ENCODE measurements around the gene DTX2.
"Not testable (repeated sequence)": the region's sequence is repeated elsewhere in the genome, so short reads cannot be mapped to it uniquely, and the experiment has no call there.

The DTX2 gene

DNA sequence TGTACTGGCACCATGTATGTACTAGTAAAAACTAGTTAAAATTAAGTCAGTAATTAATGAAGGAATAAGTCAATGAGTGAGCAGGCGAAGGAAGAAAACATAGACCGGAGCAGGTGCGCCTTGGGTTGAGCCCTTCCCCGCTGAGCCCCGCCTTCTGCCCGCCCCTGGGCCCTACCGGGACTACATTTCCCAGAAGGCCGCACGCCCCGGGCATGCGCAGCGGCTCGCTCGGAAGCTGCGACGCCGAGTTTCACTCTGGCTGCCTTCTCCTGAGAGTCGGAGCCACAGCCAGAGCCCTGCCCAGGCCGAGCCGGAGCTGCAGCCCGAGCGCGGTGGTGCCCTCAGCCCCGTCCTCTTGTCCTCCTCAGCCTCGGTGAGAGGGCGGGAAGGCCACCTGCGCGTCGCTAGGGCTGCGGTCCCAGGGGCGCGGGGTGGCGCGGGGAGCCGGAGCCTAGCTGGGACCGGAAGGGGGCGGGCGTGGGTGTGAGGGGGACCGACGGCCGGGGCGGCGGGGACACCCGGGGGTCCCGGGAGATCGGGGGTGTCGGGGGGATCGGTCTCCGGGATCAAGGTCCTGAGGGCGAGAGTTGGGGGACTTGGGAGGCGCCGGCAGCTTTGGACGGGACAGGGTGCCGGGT, at the start of gene DTX2:
Gene DTX2 (plus strand): TSS at position 246 of the 638 bp plus-strand sequence. CDS start 18,801 bp downstream, outside the sequence.
- DNase-seq (ENCODE audit: low read depth, low spot score), result not testable (repeated sequence)

DNA sequence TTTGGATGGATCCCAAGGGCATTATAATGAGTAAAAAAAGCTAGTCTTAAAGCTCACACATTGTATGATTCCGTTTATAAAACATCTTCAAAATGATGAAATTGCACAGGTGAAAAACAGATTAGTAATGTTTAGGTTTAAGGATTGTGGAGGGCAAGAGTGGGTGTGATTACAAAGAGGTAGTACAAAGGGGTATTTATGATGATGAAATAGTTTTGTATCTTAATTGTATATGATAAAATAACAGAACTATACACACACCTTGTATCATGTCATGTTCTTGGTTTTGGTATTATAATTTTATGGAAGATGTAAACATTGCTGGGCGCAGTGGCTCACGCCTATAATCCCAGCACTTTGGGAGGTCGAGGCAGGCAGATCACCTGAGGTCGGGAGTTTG, 49.3 kb upstream of the DTX2 start:
- no peak for DNase-seq (ENCODE audit: low read depth, low spot score)

DNA sequence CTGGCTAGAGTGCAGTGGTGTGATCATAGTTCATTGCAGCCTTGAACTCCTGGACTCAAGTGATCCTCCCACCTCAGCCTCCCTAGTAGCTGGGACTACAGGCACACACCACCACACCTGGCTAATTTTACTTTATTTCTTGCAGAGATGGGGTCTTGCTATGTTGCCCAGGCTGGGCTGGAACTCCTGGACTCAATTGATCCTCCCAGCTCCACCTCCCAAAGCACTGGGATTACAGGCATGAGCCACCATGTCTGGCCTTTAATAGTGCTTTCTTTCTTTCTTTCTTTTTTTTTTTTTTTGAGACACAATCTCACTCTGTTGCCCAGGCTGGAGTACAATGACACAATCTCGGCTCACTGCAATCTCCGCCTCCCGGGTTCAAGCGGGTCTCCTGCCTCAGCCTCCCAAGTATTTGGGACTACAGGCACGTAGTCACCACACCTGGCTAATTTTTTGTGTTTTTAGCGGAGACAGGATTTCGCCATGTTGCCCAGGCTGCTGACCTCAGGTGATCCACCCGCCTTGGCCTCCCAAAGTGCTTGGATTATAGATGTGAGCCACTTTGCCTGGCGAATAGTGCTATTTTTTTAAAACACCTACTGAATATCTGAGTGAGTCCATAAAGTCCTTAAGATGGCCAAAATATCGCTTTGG, 43.7 kb upstream of the DTX2 start:
- not testable (repeated sequence) for DNase-seq (ENCODE audit: low read depth, low spot score)

DNA sequence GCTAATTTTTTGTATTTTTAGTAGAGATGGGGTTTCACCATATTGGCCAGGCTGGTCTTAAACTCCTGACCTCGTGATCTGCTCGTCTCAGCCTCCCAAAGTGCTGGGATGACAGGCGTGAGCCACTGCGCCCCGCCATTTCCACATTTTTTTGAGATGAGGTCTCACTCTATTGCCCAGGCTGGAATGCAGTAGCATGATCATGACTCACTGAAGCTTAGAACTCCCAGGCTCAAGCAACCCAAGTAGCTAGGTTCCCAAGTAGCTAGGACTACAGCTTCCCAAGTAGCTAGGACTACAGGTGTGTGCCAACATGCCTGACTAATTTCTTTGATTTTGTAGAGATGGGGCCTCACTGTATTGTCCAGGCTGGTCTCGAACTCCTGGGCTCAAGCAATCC, 40.4 kb upstream of the DTX2 start:
- DNase-seq (ENCODE audit: low read depth, low spot score), result not testable (repeated sequence)

DNA sequence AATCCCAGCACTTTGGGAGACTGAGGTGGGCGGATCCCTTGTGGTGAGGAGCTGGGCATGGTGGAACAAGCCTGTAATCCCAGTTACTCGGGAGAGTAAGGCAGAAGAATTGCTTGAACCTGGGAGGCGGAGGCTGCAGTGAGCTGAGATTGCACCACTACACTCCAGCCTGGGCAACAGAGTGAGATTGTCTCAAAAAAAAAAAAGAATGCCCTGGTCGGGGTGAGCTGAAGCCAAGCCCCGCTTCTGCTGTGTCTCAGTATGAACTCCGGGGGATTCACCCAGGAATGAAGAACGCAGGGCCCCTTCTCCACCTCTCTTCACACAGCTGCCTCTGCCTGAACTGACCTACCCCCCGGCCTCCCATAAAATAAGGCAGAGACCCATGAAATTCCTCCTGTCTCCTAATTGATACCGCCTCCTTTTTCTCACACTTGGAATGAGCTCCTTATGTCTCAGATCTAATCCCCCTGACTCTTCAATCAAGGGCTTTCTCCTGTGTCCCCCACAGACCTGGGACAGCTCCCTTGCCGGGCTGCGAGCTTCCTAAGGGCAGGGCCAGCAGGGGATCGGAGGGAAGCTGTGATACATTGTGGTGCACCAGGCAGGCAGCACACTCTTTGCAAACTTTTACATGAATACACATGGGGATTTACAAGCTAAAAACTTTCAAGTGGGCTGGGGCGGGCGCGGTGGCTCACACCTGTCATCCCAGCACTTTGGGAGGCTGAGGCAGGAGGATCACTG, 37.7 kb upstream of the DTX2 start:
- DNase-seq (ENCODE audit: low read depth, low spot score), result no peak

DNA sequence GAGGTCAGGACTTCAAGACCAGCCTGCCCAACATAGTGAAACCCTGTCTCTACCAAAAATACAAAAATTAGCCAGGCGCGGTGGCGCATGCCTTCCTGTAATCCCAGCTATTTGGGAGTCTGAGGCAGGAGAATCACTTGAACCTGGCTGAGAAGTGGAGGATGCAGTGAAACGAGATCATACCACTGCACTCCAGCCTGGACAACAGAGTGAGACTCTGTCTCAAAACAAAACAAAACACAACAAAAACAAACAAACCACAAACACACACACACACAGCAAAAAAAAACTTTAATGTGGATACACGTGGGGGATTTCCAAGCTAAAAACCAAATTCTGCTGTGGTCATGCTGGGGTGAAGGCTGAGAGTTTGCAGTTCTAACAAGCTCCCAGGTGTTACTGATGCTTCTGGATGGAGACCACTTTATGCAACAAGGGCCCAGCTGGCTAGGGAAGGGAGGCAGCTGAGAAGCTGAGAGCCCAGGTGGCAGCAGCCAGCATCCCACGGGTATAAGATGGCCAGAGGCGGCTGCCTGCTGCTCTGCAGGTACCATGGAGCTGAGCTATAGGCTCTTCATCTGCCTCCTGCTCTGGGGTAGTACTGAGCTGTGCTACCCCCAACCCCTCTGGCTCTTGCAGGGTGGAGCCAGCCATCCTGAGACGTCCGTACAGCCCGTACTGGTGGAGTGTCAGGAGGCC, 36.9 kb upstream of the DTX2 start, which contains the start of gene ZP3:
Gene ZP3 (plus strand): TSS at position 538 of the 699 bp plus-strand sequence. CDS start 15 bp downstream, at position 553.
- no peak for DNase-seq (ENCODE audit: low read depth, low spot score)

DNA sequence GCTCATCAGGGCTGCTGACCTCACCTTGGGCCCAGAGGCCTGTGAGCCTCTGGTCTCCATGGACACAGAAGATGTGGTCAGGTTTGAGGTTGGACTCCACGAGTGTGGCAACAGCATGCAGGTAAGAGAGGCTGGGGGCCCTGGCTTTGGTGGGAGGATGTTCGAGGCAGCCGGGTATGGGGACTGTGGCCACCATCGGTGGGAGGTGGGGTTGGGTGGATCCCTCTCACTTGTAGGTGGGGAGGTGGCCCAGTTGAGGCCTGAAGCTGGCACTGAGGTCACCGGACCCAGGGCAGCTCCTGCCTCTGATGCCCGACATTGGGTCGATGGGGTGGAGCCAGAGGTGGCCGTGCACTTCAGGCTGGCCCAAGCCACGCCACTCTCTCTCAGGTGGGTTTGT, 36.4 kb upstream of the DTX2 start:
- no peak for DNase-seq (ENCODE audit: low read depth, low spot score)

DNA sequence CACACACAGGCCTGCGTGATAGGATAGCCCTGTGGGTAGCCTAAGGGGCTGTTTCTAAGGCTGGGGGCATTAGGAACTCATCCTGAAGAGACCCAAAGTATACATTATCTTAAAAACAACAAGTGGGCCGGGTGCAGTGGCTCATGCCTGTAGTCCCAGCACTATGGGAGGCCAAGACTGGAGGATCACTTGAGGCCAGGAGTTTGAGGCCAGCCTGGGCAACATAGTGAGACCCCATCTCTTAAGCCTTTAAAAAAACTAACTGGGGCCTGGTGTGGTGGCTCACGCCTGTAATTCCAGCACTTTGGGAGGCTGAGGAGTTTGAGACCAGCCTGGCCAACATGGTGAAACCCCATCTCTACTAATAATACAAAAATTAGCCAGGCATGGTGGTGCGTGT, 36.0 kb upstream of the DTX2 start:
- DNase-seq (ENCODE audit: low read depth, low spot score), result not testable (repeated sequence)

DNA sequence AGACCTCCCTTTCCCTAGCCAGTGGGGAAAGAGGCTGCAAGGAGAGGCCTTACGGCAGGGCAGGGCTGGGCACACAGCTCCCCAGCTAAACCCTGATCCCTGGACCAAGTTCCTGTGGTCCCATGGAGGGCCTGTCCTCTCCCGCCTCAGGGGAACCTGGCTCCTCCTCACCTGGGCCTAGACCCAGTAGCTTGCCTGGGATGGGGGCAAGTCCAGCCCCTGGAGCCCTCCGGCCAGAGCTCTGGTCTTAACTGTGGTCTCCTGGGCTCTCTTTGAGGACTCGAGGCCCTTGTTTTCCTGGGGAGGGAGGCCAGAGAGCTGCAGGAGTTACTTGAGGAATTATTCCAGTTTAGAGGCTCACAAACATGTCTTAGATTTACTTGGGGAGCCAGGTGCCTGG, 35.3 kb upstream of the DTX2 start:
- no peak for DNase-seq (ENCODE audit: low read depth, low spot score)

DNA sequence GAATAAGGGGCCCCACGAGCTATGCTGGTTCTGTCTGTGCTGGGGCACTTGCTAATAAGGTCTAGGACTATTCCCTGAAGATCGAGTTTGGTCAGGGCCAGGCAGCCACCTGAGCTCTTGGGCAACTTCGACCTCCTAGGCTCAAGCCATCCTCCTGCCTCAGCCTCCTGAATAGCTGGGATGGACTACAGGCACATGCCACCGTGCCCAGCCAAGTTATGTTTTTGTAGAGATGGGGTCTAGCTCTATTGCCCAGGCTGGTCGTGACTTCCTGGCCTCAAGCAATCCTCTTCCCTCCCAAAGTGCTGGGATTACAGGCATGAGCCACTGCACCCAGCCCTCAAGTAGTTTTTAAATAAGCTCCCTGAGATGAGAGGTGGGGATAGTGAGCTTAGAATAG, 33.9 kb upstream of the DTX2 start:
- no peak for DNase-seq (ENCODE audit: low read depth, low spot score)

DNA sequence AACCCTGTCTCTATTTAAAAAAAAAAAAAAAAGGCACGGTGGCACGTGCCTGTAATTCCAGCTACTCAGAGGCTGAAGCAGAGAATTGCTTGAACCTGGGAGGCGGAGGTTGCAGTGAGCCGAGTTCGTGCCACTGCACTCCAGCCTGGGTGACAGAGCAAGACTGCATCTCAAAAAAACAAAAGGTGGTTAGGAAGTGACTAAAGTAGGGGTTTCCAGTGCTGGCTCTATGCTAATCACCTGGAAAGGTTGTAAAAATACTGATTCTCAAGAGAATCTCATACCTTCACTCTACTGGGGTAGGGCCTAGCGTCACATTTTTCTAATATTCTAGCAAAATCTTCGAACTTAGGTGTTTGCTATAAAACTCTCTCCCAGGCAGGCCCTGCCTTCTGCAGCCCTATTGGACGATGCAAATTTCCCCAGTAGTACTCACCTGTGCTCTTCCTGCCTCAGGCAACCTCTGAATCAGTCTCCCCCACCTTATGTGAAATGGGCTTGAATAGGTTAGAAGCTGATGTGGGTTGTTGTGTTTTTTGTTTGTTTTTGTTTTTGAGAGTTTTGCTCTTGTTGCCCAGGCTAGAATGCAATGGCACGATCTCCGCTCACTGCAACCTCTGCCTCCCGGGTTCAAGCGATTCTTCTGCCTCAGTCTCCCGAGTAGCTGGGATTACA, 33.2 kb upstream of the DTX2 start:
- DNase-seq (ENCODE audit: low read depth, low spot score), result no peak

DNA sequence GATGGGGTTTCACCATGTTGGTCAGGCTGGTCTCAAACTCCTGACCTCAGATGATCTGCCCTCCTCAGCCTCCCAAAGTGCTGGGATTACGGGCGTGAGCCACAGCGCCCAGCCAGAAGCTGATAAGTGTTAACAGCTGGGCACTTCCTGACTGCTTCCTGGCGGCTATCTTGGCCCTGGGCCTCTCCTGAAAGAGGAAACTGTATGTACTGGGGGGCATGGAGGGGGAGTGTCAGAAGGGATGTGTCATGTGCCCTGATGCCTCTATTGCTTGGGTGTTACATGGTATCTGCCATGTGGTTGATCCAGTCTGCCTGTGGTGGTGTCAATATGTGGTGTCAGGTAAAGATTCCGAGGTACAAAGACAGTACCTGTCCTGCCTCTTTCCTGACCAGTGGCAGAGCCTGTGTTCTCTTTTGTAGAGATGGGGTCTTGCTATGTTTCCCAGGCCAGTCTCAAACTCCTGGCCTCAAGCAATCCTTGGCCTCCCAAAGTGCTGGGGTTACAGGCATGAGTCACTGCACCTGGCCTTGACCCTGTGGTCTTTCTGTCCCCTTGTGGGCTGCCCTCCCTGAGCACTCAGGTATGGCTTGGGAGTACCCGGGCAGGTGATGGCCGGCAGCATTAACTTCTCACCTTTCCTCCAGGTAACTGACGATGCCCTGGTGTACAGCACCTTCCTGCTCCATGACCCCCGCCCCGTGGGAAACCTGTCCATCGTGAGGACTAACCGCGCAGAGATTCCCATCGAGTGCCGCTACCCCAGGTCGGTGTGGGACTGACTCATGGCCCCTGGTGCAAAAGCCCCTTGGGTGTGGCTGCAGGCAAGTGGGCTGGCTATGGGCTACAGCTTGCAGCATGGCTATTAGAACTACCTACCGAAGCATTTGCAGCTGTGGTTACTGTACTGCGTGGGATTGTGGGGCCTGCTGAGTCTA, 32.4 kb upstream of the DTX2 start:
- no peak for DNase-seq (ENCODE audit: low read depth, low spot score)

DNA sequence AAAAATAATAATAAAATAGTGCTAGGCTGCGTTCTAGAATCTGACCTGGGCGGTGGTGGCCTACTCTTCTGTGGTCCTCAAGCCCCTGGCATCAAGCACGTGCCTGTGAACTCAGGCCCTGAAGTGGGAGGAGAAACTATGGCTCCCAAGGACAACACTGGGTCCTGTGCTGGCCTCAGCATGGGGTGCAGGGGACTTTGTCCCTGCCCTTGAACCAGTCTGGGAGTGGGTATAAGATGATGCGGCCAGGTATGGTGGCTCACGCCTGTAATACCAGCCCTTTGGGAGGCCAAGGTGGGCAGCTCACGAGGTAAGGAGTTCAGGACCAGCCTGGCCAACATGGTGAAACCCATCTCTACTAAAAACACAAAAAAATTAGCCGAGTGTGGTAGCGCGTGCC, 31.3 kb upstream of the DTX2 start:
- no peak for DNase-seq (ENCODE audit: low read depth, low spot score)

DNA sequence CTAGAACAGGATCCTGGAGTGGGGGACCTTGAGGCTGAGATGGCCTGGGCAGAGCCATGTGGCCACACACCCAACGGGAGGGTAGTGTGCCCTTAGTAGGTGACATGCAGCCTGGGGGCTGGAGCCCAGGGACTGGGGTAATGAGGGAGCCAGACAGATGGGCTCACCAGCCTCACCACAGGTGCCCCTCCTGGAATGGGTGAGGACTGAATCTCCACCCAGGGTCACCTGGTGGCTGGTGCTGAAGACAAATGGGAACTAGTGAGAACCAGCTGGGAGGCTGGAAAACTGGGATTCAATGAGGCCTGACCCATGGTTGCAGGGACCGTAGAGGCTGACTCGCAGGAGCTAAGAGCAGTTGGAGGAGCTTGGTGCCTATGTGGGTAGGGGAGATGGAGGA, 30.7 kb upstream of the DTX2 start:
- DNase-seq (ENCODE audit: low read depth, low spot score), result no peak

DNA sequence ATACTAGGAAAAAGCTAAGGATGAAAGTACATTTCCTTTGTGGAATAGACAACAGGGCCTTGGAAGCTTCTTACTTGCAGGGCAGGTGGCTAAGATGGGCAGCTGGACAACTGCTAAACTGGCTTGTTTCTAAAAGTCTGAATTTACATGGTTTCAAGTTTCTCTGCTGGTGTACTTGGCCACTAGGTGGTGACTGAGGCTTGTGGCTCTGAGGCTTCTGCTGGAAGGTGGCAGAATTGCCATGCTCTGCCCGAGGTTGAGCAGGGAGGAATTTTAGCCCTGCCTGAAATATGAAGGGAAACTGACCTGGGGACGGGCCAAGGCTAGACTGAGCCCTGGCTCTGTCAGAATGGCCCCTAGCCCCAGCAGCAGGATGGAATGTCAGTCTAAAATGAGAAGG, 23.6 kb upstream of the DTX2 start:
- not testable (repeated sequence) for DNase-seq (ENCODE audit: low read depth, low spot score)

DNA sequence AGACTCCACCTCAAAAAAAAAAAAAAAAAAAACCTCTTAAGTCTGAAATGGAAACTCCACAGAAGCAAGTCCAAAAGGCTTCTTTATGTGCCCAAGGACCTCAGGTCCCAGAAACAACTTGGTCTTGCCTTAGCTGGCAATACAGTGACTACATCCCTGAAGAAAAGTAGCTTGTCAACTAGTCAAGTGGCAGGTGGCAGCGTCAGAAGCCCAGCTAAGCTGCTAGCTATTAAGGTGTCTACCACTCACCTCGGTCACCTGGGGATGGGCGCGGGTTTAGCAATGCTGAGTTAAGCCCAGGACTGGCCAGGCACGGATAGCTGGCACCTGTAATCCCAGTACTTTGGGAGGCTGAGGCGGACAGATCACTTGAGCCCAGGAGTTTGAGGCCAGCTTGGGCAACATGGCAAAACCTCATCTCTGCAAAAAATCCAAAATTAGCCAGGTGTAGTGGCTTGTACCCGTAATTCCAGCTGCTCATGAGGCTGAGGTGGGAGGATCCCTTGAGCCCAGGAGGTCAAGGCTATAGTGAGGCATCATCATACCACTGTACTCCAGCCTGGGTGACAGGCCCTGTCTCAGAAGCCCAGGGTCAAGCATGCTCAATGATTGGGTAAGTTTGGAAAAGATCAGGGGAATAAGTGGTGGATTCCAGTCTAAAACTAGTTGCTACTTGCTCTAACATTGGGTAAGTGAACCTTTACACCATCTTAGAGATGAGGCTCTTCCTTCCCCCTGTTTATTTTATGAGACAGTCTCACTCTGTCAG, 22.2 kb upstream of the DTX2 start:
- not testable (repeated sequence) for DNase-seq (ENCODE audit: low read depth, low spot score)

DNA sequence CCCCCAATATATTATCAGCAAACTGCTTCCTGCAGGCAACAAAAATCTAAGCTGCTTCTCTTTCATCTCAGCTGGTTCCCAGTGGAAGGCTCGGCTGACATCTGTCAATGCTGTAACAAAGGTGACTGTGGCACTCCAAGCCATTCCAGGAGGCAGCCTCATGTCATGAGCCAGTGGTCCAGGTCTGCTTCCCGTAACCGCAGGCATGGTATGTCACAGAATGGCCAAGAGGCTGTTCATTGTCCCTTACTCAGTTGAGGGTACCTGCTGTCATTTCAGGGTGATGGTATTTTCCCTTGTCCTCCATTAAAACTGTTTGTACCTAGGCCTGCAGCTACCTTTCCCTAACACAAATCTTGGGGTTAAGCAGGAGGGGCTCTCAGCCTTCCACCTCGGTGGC, 21.1 kb upstream of the DTX2 start:
- DNase-seq (ENCODE audit: low read depth, low spot score), result not testable (repeated sequence)

DNA sequence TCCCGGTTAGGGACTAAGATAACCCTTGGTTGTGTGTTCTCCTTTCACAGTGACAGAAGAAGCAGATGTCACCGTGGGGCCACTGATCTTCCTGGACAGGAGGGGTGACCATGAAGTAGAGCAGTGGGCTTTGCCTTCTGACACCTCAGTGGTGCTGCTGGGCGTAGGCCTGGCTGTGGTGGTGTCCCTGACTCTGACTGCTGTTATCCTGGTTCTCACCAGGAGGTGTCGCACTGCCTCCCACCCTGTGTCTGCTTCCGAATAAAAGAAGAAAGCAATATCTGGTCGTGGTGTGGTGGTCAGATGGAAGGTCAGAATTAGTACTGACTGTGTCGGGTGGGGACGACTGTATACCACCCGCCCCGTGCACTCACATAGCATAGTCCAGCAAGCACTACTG, 19.7 kb upstream of the DTX2 start:
- DNase-seq (ENCODE audit: low read depth, low spot score), result not testable (repeated sequence)

DNA sequence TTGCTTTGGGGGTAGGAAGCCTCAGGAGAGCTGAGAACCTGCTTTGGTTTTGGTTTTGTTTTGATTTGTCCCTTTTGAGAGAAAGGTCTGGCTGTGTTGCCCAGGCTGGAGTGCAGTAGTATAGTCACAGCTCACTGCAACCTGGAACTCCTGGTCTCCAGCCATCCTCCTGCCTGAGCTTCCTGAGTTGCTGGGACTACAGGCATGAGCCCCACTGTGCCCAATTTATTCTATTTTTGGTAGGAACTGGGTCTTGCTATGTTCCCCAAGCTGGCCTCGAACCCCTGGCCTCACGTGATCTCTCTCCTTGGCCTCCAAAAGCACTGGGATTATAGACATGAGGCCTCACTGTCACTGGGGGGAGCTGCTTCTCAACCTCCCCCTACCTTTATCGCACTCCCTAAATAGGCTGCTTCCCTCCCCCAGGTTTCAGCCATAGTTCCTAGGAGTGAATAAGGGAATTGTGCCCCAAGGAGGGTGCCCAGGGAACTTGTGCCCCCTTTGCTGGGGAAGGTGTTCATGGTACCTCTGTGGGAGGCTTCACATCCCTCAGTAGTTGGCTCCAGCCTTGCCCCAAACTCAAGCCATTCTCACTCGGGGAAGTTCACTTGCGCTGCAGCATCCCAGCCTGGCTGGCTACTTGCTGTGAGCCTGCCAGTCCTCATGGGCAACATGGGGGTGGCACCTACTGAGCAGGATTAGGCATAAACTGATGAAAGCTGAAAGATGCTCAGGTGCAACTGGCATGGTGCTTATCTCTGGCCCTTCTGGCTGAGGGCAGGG, 18.7 kb upstream of the DTX2 start:
- not testable (repeated sequence) for DNase-seq (ENCODE audit: low read depth, low spot score)
